Stimulated activated CD4-positive, alpha-beta T cell treated with anti-CD3 and anti-CD28 coated beads, TNF-alpha, amount 100 ng/mL, for 4 hours (primary cell): ENCODE measurements around the gene BRIP1.

Experiments
- DNase-seq, 3 experiments: peaks; one replicate each; pipeline ENCODE4 v3.0.0-alpha.2; 2020; ENCODE audit warnings: low read depth in 3 of 3

Gene BRIP1

DNA sequence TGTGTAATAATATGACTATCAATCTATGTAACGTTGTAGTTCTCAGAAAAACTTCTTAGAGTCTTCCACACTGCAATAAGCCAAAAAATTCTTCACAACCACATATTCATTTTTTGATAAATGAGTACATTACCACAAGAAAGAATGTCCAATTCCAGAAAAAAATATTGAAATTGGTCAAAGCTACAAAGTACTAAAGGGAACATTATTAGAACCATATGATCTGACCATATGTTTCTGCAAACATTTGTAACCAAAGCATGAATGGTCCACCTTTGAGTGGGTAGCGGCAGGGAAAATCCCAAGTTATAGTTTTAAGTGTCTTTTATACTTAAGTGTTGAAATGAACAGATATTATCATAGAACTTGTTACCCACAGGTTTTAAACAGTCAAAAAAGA is 200.6 kb downstream of the BRIP1 start:
- no peak for DNase-seq

DNA sequence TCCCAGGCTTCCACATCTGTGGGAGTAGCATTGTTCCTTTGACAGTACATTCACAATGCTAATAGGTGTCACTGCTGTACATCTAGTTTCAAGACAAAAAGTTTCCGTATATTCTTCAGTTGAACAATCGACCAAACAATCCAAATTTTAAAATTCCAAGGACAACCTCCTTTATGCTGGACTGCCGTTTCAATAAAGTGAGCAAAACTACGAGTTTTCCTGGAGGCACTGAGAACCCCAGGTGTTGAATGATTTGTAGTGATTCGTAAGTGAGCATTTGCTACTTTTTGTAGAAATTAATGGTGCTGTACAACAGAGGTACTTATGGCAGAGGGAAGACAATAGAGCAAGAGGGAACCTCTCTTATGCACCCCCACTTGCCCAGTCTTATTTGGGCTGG is 201.1 kb downstream of the BRIP1 start:
- DNase-seq: no peak

GRCh38 chr17:61660746-61661485 is 202.4 kb downstream of the BRIP1 start:
- no peak for DNase-seq

GRCh38 chr17:61659437-61659836 is 203.9 kb downstream of the BRIP1 start:
- DNase-seq: no peak

DNA sequence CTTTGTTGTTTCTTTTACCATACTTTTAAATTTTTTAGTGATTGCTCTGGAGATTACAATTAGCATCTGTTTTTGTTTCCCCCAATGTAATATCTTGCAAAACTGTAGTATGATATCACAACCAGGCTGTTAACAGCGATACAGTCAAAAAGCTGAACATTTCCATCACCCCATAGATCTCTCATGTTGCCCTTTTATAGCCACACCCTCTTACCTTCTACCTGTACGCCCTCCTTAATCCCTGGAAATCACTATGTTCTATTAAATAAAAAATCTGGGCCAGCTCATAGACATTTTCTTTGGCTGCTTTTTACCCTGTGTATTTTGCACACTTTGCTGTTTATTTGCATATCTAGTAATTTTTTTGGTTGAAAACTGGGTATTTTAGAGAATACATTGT is 205.1 kb downstream of the BRIP1 start:
- DNase-seq: no peak

DNA sequence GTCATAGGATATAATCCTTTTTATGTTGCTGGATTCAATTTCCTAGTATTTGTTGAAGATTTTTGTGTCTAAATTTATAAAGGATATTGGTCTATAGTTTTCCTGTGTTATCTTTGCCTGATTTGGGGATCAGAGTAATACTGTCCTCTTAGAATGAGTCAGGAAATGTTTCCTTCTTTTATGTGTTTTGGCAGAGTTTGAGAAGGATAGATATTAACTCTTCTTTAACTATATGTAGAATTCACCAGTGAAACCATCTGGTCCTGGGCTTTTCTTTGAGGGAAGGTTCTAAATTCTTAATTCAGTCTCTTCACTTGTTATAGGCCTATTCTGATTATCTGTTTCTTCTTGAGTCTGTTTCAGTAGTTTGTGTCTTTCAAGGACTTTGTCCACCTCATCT is 206.0 kb downstream of the BRIP1 start:
- no peak for DNase-seq

- DNase-seq: no peak
Measured at GRCh38 chr17:61656721-61657217, 206.6 kb downstream of the BRIP1 start.

- no peak for DNase-seq
Measured at GRCh38 chr17:61650749-61651148, 212.6 kb downstream of the BRIP1 start.

DNA sequence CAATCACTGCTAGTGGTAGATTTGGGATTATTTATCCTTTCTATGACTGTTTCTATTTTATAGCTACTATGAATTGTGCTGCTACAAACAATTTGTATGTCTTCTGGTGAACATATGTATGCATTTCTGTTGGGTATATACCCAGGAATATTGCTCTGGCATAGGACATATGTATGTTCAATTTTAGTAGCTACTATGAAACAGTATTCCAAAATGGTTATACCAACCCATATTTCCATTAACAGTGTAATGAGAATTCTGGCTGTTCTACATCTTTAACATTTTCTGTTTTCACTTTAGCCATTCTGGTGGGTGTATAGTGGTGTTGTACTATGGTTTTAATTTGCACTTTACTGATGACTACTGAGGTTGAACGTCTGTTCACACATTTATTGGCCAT is 214.7 kb downstream of the BRIP1 start:
- no peak for DNase-seq

- DNase-seq: no peak
Measured at GRCh38 chr17:61647047-61647446, 216.3 kb downstream of the BRIP1 start.

- no peak for DNase-seq
Measured at GRCh38 chr17:61646482-61646881, 216.8 kb downstream of the BRIP1 start.

DNA sequence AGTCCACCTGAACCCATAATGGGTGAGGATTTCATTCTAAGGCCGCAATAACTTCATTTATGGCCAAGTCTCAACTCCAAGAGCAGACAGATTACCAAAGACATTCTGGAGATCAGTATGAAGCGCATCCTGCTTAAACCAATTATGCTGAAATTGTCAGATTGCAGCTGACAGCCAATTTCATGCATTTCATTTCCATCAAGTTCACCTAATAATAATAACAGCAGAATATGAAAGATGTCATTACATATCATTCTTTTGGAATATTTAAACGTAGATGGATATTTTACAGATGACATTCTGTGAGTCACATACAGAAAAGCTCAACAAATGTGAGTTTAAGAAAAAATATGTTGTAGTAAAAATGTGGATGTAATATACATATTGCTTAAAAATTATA is 217.4 kb downstream of the BRIP1 start:
- no peak for DNase-seq

- no peak for DNase-seq
Measured at GRCh38 chr17:61644800-61645774, 218.2 kb downstream of the BRIP1 start.

GRCh38 chr17:61642768-61643167 is 220.6 kb downstream of the BRIP1 start:
- DNase-seq: no peak

- no peak for DNase-seq
Measured at GRCh38 chr17:61641715-61642114, 221.6 kb downstream of the BRIP1 start.

DNA sequence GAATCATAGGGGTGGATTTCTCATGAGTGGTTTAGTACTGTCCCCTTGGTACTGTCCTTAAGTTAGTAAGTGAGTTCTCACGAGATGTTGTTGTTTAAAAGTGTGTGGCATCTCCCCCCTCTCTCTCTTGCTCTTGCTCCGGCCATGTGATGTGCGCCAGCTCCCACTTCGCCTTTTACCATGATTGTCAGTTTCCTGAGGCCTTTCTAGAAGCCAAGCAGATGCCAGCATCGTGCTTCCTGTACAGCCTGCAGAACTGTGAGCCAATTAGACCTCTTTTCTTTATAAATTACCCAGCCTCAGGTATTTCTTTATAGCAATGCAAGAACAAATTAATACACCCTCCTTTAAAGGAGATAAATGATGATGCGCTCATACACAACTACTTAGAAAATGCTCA is 222.2 kb downstream of the BRIP1 start:
- DNase-seq: no peak

DNA sequence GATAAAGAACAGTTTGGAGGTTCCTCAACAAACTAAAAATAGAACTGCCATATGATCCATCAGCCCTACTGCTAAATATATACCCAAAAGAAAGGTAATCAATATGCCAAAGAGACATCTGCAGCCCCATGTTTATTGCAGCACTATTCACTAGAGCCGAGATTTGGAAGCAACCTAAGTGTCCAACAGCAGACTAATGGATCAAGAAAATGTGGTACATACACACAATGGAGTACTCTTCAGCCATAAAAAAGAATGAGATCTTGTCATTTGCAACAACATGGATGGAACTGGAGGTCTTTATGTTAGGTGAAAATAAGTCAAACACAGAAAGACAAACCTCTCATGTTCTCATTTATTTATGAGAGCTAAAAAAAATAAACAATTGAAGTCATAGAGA is 223.5 kb downstream of the BRIP1 start:
- no peak for DNase-seq

- no peak for DNase-seq
Measured at GRCh38 chr17:61638087-61638486, 225.2 kb downstream of the BRIP1 start.

DNA sequence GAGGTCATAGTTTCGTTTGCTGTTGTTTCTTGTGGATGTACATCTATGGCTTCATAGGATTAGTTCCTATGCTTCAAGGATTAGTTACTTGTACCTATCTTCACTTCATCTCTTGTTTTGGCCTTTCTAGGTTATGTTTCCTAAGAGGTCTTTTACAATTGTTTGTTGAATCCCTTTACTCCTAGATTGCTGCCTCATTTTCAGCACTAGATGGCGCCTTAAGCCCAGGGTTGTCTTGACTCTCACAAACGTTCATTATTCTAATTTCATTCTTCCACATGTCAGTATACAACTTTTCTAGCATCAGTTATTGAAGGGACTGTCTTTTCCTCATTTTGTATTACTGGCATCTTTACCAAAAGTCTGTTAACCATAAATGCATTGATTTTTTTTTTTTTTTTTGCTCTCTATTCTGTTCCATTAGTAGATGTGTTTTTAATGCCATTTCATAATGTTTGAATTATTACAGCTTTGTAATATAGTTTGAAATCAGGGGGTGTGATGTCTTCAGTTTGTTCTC is 227.4 kb downstream of the BRIP1 start:
- peak in 1 of 3 experiments; percentile 10 for DNase-seq

GRCh38 chr17:61634942-61635538 is 228.3 kb downstream of the BRIP1 start:
- DNase-seq: no peak

DNA sequence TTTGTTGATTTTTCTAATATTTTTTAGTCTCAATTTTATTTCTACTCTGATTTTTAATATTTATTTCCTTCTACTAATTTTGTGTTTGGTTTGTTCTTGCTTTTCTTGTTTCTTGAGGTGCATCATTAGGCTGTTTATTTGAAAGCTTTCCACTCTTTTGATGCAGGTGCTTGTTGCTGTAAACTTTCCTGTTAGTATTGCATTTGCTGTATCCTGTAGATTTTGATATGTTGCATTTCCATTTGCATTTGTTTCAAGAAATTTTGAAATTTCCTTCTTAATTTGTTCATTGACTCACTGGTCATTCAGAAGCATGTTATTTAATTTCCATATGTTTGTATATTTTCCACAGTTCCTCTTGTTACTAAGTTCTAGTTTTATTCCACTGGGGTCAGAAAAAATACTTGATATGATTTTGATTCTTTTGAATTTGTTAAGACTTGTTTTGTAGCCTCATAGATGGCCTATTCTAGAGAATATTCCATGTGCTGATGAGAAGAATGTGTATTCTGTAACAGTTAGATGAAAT is 229.3 kb downstream of the BRIP1 start:
- DNase-seq: no peak

GRCh38 chr17:61632826-61633225 is 230.5 kb downstream of the BRIP1 start:
- DNase-seq: no peak
